Pancreas (tissue), 10 donors: ENCODE data around the gene ADNP2. TPM values are rescaled to one million over a fixed set of nuclear protein-coding genes. Genes with fewer than 3 reads are reported as not detected.
A peak's percentile ranks its signal among the peaks of the same experiment; 100 is the strongest.

Experiments
- ATAC-seq, 4 donors: fragments of 200-7000 bp; cut with Tn5 transposase; one replicate each; pipeline versions ENCODE4 v1.8.0 to v1.9.1; 2020; ENCODE audit warnings: mild to moderate bottlenecking in 4 of 4, moderate library complexity in 4 of 4
- DNase-seq, 6 donors: peaks; one replicate each; pipeline ENCODE4 v3.0.0-alpha.2; 2020
- FAIRE-seq: peaks from 2 replicates; lab custom pipeline; 2012; peaks lifted over from hg19 to GRCh38; lab: Jason Lieb, UNC
- H3K27ac ChIP-seq, 4 donors: fragments of 200-600 bp; sonication (generic); 1 replicate in 3 of 4; 2 replicates in 1 of 4; pipeline versions ENCODE4 v1.5.0 to v1.8.0; 2020
- H3K27me3 ChIP-seq, 4 donors: fragments of 200-600 bp; one replicate each; pipeline ENCODE4 v1.8.0; 2021
- H3K36me3 ChIP-seq, 3 donors: fragments of 200-600 bp; sonication (generic) in 1 of 3; one replicate each; pipeline versions ENCODE4 v1.5.0 to v1.8.0; 2020 to 2021
- H3K4me1 ChIP-seq, 3 donors: fragments of 200-600 bp; one replicate each; pipeline ENCODE4 v1.8.0; 2021
- H3K4me3 ChIP-seq, 4 donors: fragments of 200-600 bp; sonication (generic) in 2 of 4; one replicate each; pipeline versions ENCODE4 v1.5.0 to v1.8.0; 2020 to 2021
- H3K9me3 ChIP-seq, 4 donors: fragments of 200-600 bp; one replicate each; pipeline ENCODE4 v1.8.0; 2021
- WGBS, 2 donors: extraction: QIAGEN DNeasy Blood & Tissue Kit; methylation state at CpG; one replicate each; pipeline ENCODE4 v1.1.7; 2013; 5-methylcytosine and 5-hydroxymethylcytosine counted together
- intact Hi-C, 3 donors: fragments of 100-400 bp; cut with DNase I; formaldehyde crosslinking; loops; one replicate each; pipeline versions ENCODE4 v1.11.1 to v1.14.2; 2022
- polyA plus RNA-seq, 2 donors: library from polyadenylated mRNA; stranded (reverse); fragments of 200-250 nt; gene quantifications; one replicate each; pipeline ENCODE4 v1.2.3, GENCODE V29; 2013
- total RNA-seq, 6 donors: library from RNA; stranded (reverse); fragmentation: NEBNext Ultra II Directional in 4 of 6; extraction: Animal tissue kit (Norgen Biotek cat#: 25700) in 4 of 6; gene quantifications; one replicate each; pipeline versions ENCODE4 v1.2.1 to v1.2.4, GENCODE V29; 2021 to 2023
- TF ChIP-seq, protein P1 (sequence below), 4 donors: fragments of 200-600 bp; sonication (generic) in 3 of 4; IDR thresholded peaks; one replicate each; pipeline versions ENCODE4 v1.5.0 to v1.8.0; 2021; ENCODE audit warnings: antibody characterized with exemption in 4 of 4
- donor health status: healthy with polysubstance abuse.
- donor health status: DM: no; HTN: no; CAD: no; lungs with moderate emphysema.
- donor health status: DM: no; HTN: no; CAD: no.
- donor health status: control.
- donor health status: control.
- donor health status: Bipolar disorder and iron deficiency.
- donor health status: DM: yes; HTN: yes; CAD: no.
- donor health status: DM: no; HTN: no; CAD: no.
- donor health status: DM: no; HTN: no; CAD: no.
- donor health status: DM: yes; HTN: yes; CAD: no.

Gene ADNP2
- total and polyA plus RNA-seq, 8 donors = 4.2 to 8.4 (median 6.9) TPM

DNA sequence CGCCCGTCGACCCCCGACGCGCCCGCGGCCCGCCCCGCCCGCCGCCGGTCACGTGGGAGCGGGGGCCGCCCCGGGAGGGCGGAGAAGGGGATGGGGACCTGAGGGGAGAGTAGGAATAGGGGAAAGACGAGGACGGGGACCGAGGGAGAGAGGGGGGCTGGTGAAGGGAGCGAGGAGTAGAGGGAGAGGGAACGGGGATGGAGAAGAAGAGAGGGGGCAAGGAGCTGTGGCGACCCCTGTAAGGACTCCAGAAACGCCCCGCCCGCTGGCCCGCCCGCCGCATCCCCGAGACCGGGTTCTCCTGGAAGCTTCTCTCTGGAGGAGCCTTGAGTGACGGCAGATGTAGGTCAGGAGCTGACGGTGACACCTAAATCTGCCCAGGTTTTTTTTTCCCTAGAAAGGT is 615 bp downstream of the ADNP2 start:
- FAIRE-seq = no peak
- peak overlapping the region in 2 of 4 donors; percentile 37 to 84 for H3K27ac ChIP-seq
- H3K36me3 ChIP-seq = no peaks in the 10 kb centered on the region
- H3K4me3 ChIP-seq = peak overlapping the region; percentile 37 to 64 (median 54)
- H3K27me3 ChIP-seq = no peaks in the 10 kb centered on the region
- peak; percentile 9 to 70 (median 40) for DNase-seq
- H3K9me3 ChIP-seq = no peaks in the 10 kb centered on the region
- peak in 3 of 4 donors; percentile 16 to 27 (median 24) for ATAC-seq
- 0 to 1% methylated on average over 15 to 34 of the region's 34 CpGs for WGBS, 2 donors
- intact Hi-C loops = no loop called here
- peaks cover 0 to 15% (median 6%) of the 10 kb centered on the region in 3 donors for H3K4me1 ChIP-seq
- TF ChIP-seq, protein P1, sequence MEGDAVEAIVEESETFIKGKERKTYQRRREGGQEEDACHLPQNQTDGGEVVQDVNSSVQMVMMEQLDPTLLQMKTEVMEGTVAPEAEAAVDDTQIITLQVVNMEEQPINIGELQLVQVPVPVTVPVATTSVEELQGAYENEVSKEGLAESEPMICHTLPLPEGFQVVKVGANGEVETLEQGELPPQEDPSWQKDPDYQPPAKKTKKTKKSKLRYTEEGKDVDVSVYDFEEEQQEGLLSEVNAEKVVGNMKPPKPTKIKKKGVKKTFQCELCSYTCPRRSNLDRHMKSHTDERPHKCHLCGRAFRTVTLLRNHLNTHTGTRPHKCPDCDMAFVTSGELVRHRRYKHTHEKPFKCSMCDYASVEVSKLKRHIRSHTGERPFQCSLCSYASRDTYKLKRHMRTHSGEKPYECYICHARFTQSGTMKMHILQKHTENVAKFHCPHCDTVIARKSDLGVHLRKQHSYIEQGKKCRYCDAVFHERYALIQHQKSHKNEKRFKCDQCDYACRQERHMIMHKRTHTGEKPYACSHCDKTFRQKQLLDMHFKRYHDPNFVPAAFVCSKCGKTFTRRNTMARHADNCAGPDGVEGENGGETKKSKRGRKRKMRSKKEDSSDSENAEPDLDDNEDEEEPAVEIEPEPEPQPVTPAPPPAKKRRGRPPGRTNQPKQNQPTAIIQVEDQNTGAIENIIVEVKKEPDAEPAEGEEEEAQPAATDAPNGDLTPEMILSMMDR (IDR thresholded peaks at IDR 0.05) = no peak

DNA sequence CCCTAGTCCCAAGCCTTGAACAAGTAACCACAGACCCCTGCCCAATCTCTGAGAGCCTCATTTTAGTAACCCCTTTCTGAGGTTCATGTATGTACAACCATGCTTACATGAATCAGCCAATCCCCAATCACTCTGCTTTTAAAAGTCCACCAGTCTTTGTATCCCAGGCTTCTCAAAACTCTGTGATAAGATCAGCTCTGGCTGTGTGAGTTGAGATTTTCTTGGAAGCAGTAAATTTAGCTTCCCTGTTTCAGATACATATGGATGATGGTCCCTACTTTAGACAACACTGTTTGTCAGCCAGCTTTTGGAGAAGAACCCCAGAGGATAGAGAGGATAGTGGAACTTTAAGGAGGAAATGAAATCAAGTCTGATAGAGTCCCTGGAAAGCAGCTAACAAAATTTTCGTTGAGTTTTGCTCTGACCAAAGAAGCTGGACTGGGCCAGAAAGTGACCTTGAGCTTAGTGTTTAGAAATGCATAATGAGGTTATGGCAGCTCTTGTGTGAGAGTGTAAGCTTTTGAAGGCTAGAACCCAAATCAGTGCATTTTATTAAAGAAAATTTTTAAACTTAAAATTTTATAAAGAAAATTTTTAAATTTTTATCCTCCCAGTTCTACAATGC is 3.7 kb downstream of the ADNP2 start:
- ATAC-seq = peak in 1 of 4 donors; percentile 36
- H3K4me1 ChIP-seq = peaks cover 0 to 15% (median 6%) of the 10 kb centered on the region in 3 donors
- no peak for FAIRE-seq
- no peak overlapping the region for H3K4me3 ChIP-seq
- no peaks in the 10 kb centered on the region for H3K9me3 ChIP-seq
- peak overlapping the region in 2 of 4 donors; percentile 6 to 34 for H3K27ac ChIP-seq
- no peak for DNase-seq
- no peaks in the 10 kb centered on the region for H3K36me3 ChIP-seq
- intact Hi-C loops = no loop called here
- H3K27me3 ChIP-seq = no peaks in the 10 kb centered on the region
- WGBS, 2 donors = 0 to 5% methylated on average over 1 of the region's 1 CpG
- TF ChIP-seq, protein P1 (IDR thresholded peaks at IDR 0.05) = no peak

- 94 to 95% methylated on average over 4 of the region's 4 CpGs for WGBS, 2 donors
Observed at GRCh38 chr18:80115035-80115434, 6.0 kb downstream of the ADNP2 start.

GRCh38 chr18:80119111-80119510 is 10.0 kb downstream of the ADNP2 start:
- Histone ChIP-seq H3K27ac (no peak overlapping the region), H3K4me3 (no peak overlapping the region), H3K27me3 (no peaks in the 10 kb centered on the region), H3K36me3 (peaks cover 0 to 7% (median 0%) of the 10 kb centered on the region in 3 donors), H3K9me3 (no peaks in the 10 kb centered on the region), H3K4me1 (no peaks in the 10 kb centered on the region)
- TF ChIP-seq, protein P1 (IDR thresholded peaks at IDR 0.05) = no peak
- WGBS, 2 donors = 83 to 91% methylated on average over 6 of the region's 6 CpGs
- FAIRE-seq (no peak), DNase-seq (no peak), ATAC-seq (no peak)
- intact Hi-C loops = no loop called here

More at GRCh38 chr18:80115035-80115434, 6.0 kb downstream of the ADNP2 start:
- Histone ChIP-seq H3K27ac (no peak overlapping the region), H3K4me3 (no peak overlapping the region), H3K4me1 (peaks cover 0 to 15% (median 6%) of the 10 kb centered on the region in 3 donors), H3K36me3 (peaks cover 0 to 6% (median 0%) of the 10 kb centered on the region in 3 donors), H3K27me3 (no peaks in the 10 kb centered on the region), H3K9me3 (no peaks in the 10 kb centered on the region)
- FAIRE-seq (no peak), ATAC-seq (no peak), DNase-seq (no peak)
- intact Hi-C loops = no loop called here
- TF ChIP-seq, protein P1 (IDR thresholded peaks at IDR 0.05) = no peak

- FAIRE-seq (no peak), ATAC-seq (no peak), DNase-seq (no peak)
- TF ChIP-seq, protein P1 (IDR thresholded peaks at IDR 0.05) = no peak
- peaks cover 0 to 7% (median 0%) of the 10 kb centered on the region in 3 donors for H3K36me3 ChIP-seq
- 0 to 99% methylated on average over 1 of the region's 1 CpG for WGBS, 2 donors
- H3K27me3 ChIP-seq = no peaks in the 10 kb centered on the region
- intact Hi-C loops = no loop called here
- H3K4me1 ChIP-seq = no peaks in the 10 kb centered on the region
- no peak overlapping the region for H3K27ac ChIP-seq
- H3K4me3 ChIP-seq = no peak overlapping the region
- H3K9me3 ChIP-seq = no peaks in the 10 kb centered on the region
Observed at GRCh38 chr18:80120932-80121331, 11.9 kb downstream of the ADNP2 start.
